Testis (tissue), 3 donors: Measurements from ENCODE around the gene MINDY3. TPM values are rescaled to one million over a fixed set of nuclear protein-coding genes. Genes with fewer than 3 reads are reported as not detected.
A peak's percentile ranks its signal among the peaks of the same experiment; 100 is the strongest.

Source experiments
- DNase-seq: peaks from one replicate; pipeline ENCODE4 v3.0.0-alpha.2; 2019
- H3K27ac ChIP-seq, 2 donors: fragments of 200-600 bp; sonication (generic); one replicate each; pipeline ENCODE4 v1.5.1; 2019
- H3K27me3 ChIP-seq: fragments of 200-600 bp; sonication (generic); one replicate; pipeline ENCODE4 v1.5.1; 2019
- H3K36me3 ChIP-seq: fragments of 200-600 bp; sonication (generic); one replicate; pipeline ENCODE4 v1.5.1; 2017; ENCODE audit warnings: low read depth; ENCODE audit errors: missing control alignments
- H3K4me1 ChIP-seq: fragments of 200-600 bp; sonication (generic); one replicate; pipeline ENCODE4 v1.5.1; 2019
- H3K4me3 ChIP-seq, 2 donors: fragments of 200-600 bp; sonication (generic); one replicate each; pipeline ENCODE4 v1.5.1; 2017 to 2019
- H3K9me3 ChIP-seq: fragments of 200-600 bp; sonication (generic); one replicate; pipeline ENCODE4 v1.5.1; 2017
- POLR2A ChIP-seq: fragments of 450-650 bp; IDR thresholded peaks from one replicate; pipeline ENCODE4 v1.6.1; 2017; ENCODE audit warnings: antibody characterized with exemption, mild to moderate bottlenecking, moderate library complexity
- WGBS, 2 donors: methylation state at CpG; one replicate each; pipeline ENCODE4 v1.1.5; 2018; 5-methylcytosine and 5-hydroxymethylcytosine counted together
- intact Hi-C: fragments of 100-400 bp; cut with DNase I; formaldehyde crosslinking; loops from one replicate; pipeline ENCODE4 v1.15.1; 2023; ENCODE audit warnings: low total_unique reads
- polyA plus RNA-seq: library from polyadenylated mRNA; stranded (reverse); fragments of 350-450 nt; fragmentation: Illumina TruSeq; extraction: RNeasy Lipid Tissue Mini Kit (QIAGEN cat#74804); gene quantifications from one replicate; pipeline ENCODE4 v1.2.3, GENCODE V29; 2014; ENCODE audit warnings: low read depth, low replicate concordance; ENCODE audit not compliant: insufficient read depth
- total RNA-seq, 2 donors: library from RNA; depleted of rRNA; stranded (reverse); fragments of >200 nt; gene quantifications; one replicate each; pipeline ENCODE4 v1.2.3, GENCODE V29; 2016
- TF ChIP-seq, protein P1 (sequence below), 3 experiments: fragments of 450-650 bp in 2 of 3; fragments of 200-600 bp in 1 of 3; sonication (generic) in 1 of 3; IDR thresholded peaks; one replicate each; pipeline ENCODE4 v1.5.1; 2016 to 2019; ENCODE audit warnings: antibody characterized with exemption in 3 of 3, mild to moderate bottlenecking in 2 of 3, moderate library complexity in 1 of 3

MINDY3 gene
- total and polyA plus RNA-seq, 3 donors from 2014 or later: 33.9 to 39.8 (median 39.6) TPM

DNA sequence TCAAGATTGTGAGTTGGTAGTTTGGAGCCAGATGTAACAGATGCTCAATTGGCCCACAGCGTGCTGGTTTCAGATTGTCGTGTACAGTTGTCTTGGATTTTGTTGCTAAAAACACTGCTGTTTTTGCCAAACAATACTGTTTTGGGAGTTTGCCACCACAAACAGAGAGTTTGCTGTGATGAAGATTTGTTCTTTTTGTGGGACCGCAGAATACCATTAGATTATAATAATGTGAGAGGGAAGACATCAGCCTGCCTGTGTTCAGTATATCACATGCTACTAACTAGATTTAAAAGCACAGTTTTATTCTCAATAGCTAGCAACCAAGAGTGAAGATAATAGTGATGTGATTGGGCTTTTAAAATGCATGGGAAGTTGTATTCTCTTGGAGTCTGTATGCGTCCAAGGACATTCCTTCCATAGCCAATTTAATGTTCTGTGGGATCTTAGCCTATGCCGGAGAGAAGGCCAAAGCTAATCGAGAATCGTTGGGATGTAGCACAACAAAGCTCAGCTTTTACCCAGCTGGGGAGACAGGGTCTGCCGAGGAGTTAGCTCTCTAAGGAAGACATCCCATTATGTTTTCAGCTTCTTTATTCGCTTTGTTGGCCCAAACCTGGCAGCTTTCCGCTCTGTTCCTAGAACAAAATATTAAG is 121.9 kb downstream of the MINDY3 start:
- Histone ChIP-seq H3K27me3 (no peaks in the 10 kb centered on the region), H3K4me3 (no peak overlapping the region), H3K9me3 (no peaks in the 10 kb centered on the region), H3K36me3 (no peaks in the 10 kb centered on the region), H3K27ac (peak overlapping the region in 1 of 2 donors; percentile 28), H3K4me1 (no peaks in the 10 kb centered on the region)
- 60 to 62% methylated on average over 10 of the region's 10 CpGs for WGBS, 2 donors
- peak; percentile 26 for DNase-seq
- intact Hi-C loops: no loop called here
- no peak for TF ChIP-seq POLR2A
- TF ChIP-seq, protein P1, sequence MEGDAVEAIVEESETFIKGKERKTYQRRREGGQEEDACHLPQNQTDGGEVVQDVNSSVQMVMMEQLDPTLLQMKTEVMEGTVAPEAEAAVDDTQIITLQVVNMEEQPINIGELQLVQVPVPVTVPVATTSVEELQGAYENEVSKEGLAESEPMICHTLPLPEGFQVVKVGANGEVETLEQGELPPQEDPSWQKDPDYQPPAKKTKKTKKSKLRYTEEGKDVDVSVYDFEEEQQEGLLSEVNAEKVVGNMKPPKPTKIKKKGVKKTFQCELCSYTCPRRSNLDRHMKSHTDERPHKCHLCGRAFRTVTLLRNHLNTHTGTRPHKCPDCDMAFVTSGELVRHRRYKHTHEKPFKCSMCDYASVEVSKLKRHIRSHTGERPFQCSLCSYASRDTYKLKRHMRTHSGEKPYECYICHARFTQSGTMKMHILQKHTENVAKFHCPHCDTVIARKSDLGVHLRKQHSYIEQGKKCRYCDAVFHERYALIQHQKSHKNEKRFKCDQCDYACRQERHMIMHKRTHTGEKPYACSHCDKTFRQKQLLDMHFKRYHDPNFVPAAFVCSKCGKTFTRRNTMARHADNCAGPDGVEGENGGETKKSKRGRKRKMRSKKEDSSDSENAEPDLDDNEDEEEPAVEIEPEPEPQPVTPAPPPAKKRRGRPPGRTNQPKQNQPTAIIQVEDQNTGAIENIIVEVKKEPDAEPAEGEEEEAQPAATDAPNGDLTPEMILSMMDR (IDR thresholded peaks at IDR 0.05): no peak

DNA sequence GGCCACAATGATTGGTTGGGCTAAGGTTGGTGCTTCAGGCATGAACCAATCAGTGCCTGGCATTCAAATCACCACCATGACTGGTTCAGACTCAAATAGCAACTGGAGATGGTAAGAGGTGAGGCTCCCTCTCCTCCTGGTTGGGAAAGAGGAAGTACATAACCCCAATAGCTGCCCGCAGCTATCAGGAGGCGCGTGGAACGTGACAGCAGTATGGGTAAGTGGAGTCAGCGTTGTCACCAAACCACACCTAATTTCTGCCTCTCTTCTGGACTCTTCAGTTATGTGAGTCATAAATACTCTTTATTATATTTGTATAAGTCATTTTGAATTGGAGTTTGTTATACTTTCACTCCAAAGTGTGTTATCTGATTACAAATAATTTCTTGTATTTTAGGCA is 122.7 kb downstream of the MINDY3 start:
- WGBS, 2 donors: 44 to 54% methylated on average over 5 of the region's 5 CpGs
- intact Hi-C loops: no loop called here
- no peaks in the 10 kb centered on the region for H3K4me1 ChIP-seq
- no peaks in the 10 kb centered on the region for H3K27me3 ChIP-seq
- TF ChIP-seq, protein P1 (IDR thresholded peaks at IDR 0.05): no peak
- TF ChIP-seq POLR2A: no peak
- DNase-seq: no peak
- no peak overlapping the region for H3K4me3 ChIP-seq
- no peaks in the 10 kb centered on the region for H3K9me3 ChIP-seq
- no peak overlapping the region for H3K27ac ChIP-seq
- H3K36me3 ChIP-seq: no peaks in the 10 kb centered on the region

DNA sequence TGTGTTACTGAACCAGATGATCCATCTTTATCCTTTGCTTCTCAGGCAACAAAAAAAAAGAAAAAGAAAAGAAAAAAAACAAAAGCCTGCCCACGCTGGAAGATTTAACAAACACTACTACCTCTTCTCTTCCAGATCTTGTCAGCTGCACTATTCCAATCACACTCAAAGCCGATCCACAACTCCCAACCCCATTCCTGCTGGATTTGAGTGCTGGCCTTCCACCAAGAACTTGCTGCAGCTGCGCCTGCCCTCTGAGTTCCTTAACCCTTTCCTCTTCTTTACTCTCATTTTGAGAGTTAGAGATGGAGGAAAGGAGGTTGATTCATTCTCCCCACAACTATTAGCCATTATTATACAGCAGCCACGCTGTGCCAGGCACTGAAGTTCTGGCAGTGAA is 124.5 kb downstream of the MINDY3 start:
- 37 to 44% methylated on average over 4 of the region's 4 CpGs for WGBS, 2 donors
- H3K4me3 ChIP-seq: no peak overlapping the region
- intact Hi-C loops: no loop called here
- no peaks in the 10 kb centered on the region for H3K4me1 ChIP-seq
- peak; percentile 17 for DNase-seq
- no peaks in the 10 kb centered on the region for H3K27me3 ChIP-seq
- no peaks in the 10 kb centered on the region for H3K9me3 ChIP-seq
- H3K27ac ChIP-seq: no peak overlapping the region
- TF ChIP-seq POLR2A: no peak
- TF ChIP-seq, protein P1 (IDR thresholded peaks at IDR 0.05): no peak
- no peaks in the 10 kb centered on the region for H3K36me3 ChIP-seq

DNA sequence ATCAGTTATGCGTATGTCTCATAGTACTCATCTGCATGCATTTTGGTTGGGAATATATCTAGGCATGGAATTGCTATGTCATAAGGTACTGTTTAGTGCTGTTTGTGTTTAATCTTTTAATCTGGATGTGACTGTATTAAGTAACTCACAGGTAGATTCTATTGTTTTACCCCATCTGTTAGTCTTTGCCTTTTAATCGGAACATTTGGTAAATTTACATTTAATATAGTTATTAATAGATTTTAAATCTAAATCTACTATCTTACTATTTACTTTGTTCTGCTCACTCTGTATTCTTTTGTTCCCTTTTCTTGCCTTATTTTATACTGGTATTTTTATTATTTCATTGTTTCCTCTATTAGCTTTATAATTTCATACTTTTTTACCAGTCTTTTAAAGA is 130.0 kb downstream of the MINDY3 start:
- 90 to 97% methylated on average over 2 of the region's 2 CpGs for WGBS, 2 donors
- no peaks in the 10 kb centered on the region for H3K9me3 ChIP-seq
- intact Hi-C loops: no loop called here
- H3K27me3 ChIP-seq: no peaks in the 10 kb centered on the region
- no peak overlapping the region for H3K27ac ChIP-seq
- no peak for TF ChIP-seq POLR2A
- TF ChIP-seq, protein P1 (IDR thresholded peaks at IDR 0.05): no peak
- H3K4me1 ChIP-seq: peaks cover 3% of the 10 kb centered on the region
- no peak overlapping the region for H3K4me3 ChIP-seq
- no peaks in the 10 kb centered on the region for H3K36me3 ChIP-seq
- DNase-seq: no peak

DNA sequence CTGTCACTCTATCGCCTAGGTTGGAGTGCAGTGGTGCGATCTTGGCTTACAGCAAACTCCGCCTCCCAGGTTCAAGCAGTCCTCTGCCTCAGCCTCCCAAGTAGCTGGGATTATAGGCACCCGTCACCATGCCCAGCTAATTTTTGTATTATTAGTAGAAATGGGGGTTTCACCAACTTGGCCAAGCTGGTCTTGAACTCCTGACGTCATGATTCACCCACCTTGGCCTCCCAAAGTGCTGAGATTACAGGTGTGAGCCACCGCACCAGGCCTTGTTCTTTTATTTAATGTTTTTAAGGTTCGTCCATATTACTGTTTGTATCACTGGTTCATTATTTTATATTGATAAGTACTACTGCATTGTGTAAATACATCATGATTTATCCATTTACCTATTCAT is 130.4 kb downstream of the MINDY3 start:
- Histone ChIP-seq H3K36me3 (no peaks in the 10 kb centered on the region), H3K4me1 (peaks cover 5% of the 10 kb centered on the region), H3K4me3 (no peak overlapping the region), H3K27ac (no peak overlapping the region), H3K27me3 (no peaks in the 10 kb centered on the region), H3K9me3 (no peaks in the 10 kb centered on the region)
- TF ChIP-seq, protein P1 (IDR thresholded peaks at IDR 0.05): no peak
- no peak for TF ChIP-seq POLR2A
- intact Hi-C loops: no loop called here
- WGBS, 2 donors: 92 to 97% methylated on average over 7 of the region's 7 CpGs
- no peak for DNase-seq
